Cardiac muscle cell (in vitro differentiated cells and primary cell): ENCODE data around the gene ITGA3. TPM values are rescaled to one million over a fixed set of nuclear protein-coding genes. Genes with fewer than 3 reads are reported as not detected.

ENCODE experiments used
- DNase-seq, 2 donors: peaks; one replicate each; pipeline versions ENCODE4 v3.0.0 to v3.0.0-alpha.2; 2010 to 2017; ENCODE audit warnings: low read depth in 1 of 2, low spot score in 1 of 2
- H3K27ac ChIP-seq: fragments of 200-600 bp; sonication (generic); 2 replicates; pipeline ENCODE4 v1.5.1; 2016
- H3K27me3 ChIP-seq: fragments of 200-600 bp; sonication (generic); 2 replicates; pipeline ENCODE4 v1.6.0; 2016; ENCODE audit warnings: control low read depth
- H3K36me3 ChIP-seq: fragments of 200-600 bp; sonication (generic); 2 replicates; pipeline ENCODE4 v1.5.1; 2016; ENCODE audit warnings: control low read depth
- H3K4me1 ChIP-seq: fragments of 200-600 bp; sonication (generic); 2 replicates; pipeline ENCODE4 v1.8.1; 2017; ENCODE audit warnings: low read depth, mild to moderate bottlenecking, mixed run types
- H3K4me3 ChIP-seq: fragments of 200-600 bp; sonication (generic); 2 replicates; pipeline ENCODE4 v1.5.1; 2016; ENCODE audit warnings: mild to moderate bottlenecking
- H3K9me3 ChIP-seq: fragments of 200-600 bp; sonication (generic); 2 replicates; pipeline ENCODE4 v1.5.1; 2017; ENCODE audit warnings: low read depth, mild to moderate bottlenecking, control low read depth
- polyA plus RNA-seq: library from polyadenylated mRNA; unstranded; fragments of >200 nt; fragmentation: Nextera tagmentation; extraction: Ambion mirVana; gene quantifications from 2 replicates; pipeline ENCODE4 v1.2.1, GENCODE V29; 2016
- total RNA-seq: library from RNA; depleted of rRNA; stranded (reverse); fragments of >200 nt; gene quantifications from 2 replicates; pipeline ENCODE4 v1.2.3, GENCODE V29; 2016
- TF ChIP-seq, protein P1 (sequence below): IDR thresholded peaks from 2 replicates; pipeline ENCODE4 v1.5.1; 2012; ENCODE audit warnings: low read depth, mild to moderate bottlenecking, low read length

ITGA3 gene
- total and polyA plus RNA-seq, 2 experiments from 2014 or later = 20.5 to 41.9 TPM

DNA sequence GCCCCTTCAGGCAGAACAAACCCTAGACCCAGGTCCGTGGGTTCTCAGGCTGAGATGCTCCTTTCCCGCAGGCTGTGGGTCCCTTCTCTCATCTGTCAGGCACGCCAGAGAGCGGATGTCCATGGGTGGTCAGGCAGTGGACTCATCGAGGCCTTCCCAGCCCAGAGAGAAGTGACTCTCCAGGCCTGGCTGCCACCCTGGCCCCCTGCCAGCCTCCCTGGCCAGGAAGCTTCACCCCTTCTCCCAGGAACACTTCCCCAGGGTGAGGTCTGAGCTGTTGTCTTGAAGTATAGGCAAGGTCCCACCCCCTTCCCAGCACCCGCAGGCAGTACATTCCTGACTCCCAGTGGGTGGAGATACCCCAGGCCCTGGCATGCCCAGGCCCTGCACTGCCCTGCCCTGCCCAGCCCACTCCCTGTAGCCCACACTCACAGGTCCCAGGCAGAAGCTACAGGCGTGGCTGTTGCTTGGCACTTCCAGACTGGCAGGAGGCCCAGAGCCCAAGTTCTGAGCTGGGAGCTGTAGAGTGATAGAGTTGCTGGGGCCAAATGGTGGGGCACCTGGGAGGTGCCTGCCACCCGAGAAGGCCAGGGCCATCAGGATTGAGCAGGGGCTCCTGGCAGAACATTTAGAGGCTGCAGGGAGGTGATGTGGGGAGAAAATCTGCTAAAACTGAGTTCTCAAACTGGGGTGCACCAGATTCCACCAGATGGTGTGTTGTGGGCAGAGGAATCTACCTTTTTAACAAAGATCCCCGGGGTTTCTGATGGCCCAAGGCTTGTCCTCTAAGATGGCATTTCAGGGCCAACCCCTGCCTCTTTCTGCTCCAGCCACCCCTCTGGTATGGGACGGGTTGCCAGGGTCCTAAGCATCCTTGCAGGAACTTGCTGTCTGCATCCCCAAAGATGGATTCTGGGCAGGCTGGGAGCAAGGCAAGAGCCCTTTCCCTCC is 6.7 kb downstream of the ITGA3 start:
- H3K4me3 ChIP-seq = no peak overlapping the region
- peak overlapping the region; percentile 58 for H3K27ac ChIP-seq
- TF ChIP-seq, protein P1, sequence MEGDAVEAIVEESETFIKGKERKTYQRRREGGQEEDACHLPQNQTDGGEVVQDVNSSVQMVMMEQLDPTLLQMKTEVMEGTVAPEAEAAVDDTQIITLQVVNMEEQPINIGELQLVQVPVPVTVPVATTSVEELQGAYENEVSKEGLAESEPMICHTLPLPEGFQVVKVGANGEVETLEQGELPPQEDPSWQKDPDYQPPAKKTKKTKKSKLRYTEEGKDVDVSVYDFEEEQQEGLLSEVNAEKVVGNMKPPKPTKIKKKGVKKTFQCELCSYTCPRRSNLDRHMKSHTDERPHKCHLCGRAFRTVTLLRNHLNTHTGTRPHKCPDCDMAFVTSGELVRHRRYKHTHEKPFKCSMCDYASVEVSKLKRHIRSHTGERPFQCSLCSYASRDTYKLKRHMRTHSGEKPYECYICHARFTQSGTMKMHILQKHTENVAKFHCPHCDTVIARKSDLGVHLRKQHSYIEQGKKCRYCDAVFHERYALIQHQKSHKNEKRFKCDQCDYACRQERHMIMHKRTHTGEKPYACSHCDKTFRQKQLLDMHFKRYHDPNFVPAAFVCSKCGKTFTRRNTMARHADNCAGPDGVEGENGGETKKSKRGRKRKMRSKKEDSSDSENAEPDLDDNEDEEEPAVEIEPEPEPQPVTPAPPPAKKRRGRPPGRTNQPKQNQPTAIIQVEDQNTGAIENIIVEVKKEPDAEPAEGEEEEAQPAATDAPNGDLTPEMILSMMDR = no peak
- no peaks in the 10 kb centered on the region for H3K9me3 ChIP-seq
- no peaks in the 10 kb centered on the region for H3K27me3 ChIP-seq
- H3K4me1 ChIP-seq = peaks cover 52% of the 10 kb centered on the region
- DNase-seq = peak; percentile 24 to 74
- no peaks in the 10 kb centered on the region for H3K36me3 ChIP-seq

DNA sequence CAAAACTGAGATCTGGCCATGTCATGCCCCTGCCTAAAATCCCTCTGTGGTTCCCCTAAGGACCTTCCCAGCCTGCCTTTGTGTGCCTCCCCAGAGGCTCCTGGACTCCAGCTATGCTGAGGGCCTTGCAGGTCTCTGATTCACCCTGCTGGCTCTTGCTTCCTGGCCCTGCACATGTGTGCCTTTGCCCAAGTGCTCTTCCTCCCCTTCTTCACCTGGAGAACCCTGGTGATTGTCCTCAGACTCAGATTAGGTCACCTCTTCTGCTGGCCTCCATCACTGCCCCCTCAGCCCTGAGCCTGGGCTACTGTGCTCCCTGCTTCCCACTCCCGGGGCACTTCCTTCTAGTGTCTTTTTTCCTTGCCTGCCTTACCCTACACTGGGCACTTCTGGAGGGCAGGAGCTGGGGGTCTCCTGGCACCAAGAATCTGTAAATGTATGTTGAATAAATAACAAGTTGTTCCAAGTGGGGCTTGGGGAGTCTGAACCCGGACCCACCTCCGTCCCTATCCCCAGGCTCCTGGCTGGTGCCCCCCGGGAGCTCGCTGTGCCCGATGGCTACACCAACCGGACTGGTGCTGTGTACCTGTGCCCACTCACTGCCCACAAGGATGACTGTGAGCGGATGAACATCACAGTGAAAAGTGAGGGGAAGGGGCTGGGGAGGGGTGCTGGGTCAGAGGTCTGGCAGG is 7.8 kb downstream of the ITGA3 start:
- H3K36me3 ChIP-seq = no peaks in the 10 kb centered on the region
- H3K27ac ChIP-seq = peak overlapping the region; percentile 85
- no peaks in the 10 kb centered on the region for H3K9me3 ChIP-seq
- H3K4me1 ChIP-seq = peaks cover 52% of the 10 kb centered on the region
- no peaks in the 10 kb centered on the region for H3K27me3 ChIP-seq
- DNase-seq = no peak
- H3K4me3 ChIP-seq = no peak overlapping the region
- TF ChIP-seq, protein P1 = no peak

DNA sequence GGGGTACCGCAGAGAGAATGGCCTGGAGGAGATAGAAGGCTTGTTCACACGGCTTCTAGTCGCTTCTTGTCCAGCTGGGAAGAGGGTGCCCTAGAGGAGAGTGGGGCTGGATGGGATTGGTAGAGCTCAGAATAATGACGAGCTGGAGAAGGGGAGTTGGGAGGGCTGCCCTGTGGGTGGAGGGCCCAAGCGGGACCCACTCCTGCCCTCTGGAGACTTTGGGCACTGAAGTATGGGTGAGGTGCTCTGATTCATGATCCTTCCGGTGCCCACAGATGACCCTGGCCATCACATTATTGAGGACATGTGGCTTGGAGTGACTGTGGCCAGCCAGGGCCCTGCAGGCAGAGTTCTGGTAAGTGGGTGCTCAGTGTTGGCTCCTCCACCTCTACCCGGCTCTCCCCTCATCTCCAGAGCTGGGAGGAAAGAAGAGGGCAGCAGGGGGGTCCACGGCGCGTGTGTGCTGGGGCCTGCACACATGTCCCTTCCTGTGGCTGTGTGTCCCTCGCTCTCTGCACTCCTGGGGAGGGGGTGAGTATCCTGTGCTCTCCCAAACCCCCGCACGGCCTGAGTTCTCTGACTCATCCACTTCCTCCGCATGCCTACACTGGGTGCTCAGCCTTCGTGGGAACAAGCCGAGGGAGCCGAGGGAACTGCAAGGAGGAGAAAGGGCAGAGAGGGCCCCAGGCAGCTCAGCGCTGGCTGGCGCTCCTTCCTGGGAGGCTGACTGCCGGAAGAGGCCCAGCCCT is 8.5 kb downstream of the ITGA3 start:
- peak overlapping the region; percentile 85 for H3K27ac ChIP-seq
- DNase-seq = peak; percentile 56 to 94
- H3K4me3 ChIP-seq = no peak overlapping the region
- TF ChIP-seq, protein P1 = no peak
- peaks cover 50% of the 10 kb centered on the region for H3K4me1 ChIP-seq
- peaks cover 4% of the 10 kb centered on the region for H3K36me3 ChIP-seq
- H3K27me3 ChIP-seq = no peaks in the 10 kb centered on the region
- H3K9me3 ChIP-seq = no peaks in the 10 kb centered on the region

DNA sequence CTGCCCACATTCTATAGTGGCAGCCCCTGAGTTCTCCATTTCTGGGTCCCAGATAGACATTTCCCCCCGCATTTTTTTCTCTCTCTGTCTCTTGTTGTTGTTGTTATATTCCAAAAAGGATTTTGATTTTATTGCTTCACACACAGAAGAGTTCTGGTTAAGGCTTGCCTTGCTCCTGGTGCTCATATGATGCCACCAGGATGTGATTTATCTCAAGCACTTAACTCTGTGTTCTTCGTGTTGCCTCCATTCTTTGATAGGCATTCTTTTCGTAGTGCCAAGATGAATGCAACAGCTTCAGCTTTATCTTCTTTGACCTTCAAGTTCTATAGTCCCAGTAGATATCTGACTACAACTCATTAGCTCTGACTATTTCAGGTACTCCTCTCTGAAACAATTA is 9.1 kb downstream of the ITGA3 start:
- DNase-seq = peak in 1 of 2 donors; percentile 47
- Histone ChIP-seq H3K36me3 (peaks cover 5% of the 10 kb centered on the region), H3K27ac (peak overlapping the region; percentile 85), H3K4me1 (peaks cover 44% of the 10 kb centered on the region), H3K9me3 (no peaks in the 10 kb centered on the region), H3K27me3 (no peaks in the 10 kb centered on the region), H3K4me3 (no peak overlapping the region)
- TF ChIP-seq, protein P1 = no peak

DNA sequence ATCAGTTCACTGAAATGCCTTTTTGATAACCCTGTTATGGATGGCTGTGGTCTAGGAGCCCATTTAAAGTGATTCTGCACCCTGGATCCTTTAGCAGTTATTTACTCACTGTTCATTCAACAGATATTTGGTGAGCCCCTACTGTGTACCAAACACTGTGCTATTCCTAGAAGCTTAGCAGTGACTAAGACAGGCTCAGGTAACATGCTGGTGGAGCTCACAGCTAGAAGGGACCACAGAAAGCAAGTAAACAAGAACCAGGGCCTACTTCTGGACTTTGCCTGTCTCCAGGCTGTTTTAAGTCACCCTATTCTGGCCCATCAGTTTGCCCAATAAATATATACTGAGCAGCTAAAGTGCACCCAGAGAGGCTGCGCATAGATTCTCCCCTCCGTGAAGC is 11.1 kb downstream of the ITGA3 start:
- Histone ChIP-seq H3K27me3 (no peaks in the 10 kb centered on the region), H3K4me1 (peaks cover 25% of the 10 kb centered on the region), H3K36me3 (peaks cover 7% of the 10 kb centered on the region), H3K27ac (no peak overlapping the region), H3K4me3 (no peak overlapping the region), H3K9me3 (no peaks in the 10 kb centered on the region)
- DNase-seq = no peak
- TF ChIP-seq, protein P1 = no peak
